Neural crest cell (in vitro differentiated cells): Measurements from ENCODE around the gene PPFIBP1. TPM values are rescaled to one million over a fixed set of nuclear protein-coding genes. Genes with fewer than 3 reads are reported as not detected.

Experiments
- DNase-seq: peaks from one replicate; pipeline ENCODE4 v3.0.0; 2021; ENCODE audit warnings: low read depth, mixed read lengths, low spot score
- H3K27ac Mint-ChIP-seq: one replicate; pipeline ENCODE4 v1.8.0; 2021; ENCODE audit warnings: mild to moderate bottlenecking, mixed read lengths; ENCODE audit not compliant: unreplicated experiment
- H3K27me3 Mint-ChIP-seq: 2 replicates; pipeline ENCODE4 v1.8.0; 2021; ENCODE audit warnings: low read depth, mild to moderate bottlenecking, mixed read lengths
- H3K36me3 Mint-ChIP-seq: 2 replicates; pipeline ENCODE4 v1.8.0; 2021; ENCODE audit warnings: low read depth, mild to moderate bottlenecking, mixed read lengths
- H3K4me1 Mint-ChIP-seq: 2 replicates; pipeline ENCODE4 v1.8.0; 2021; ENCODE audit warnings: mixed read lengths
- H3K4me3 Mint-ChIP-seq: one replicate; pipeline ENCODE4 v1.8.0; 2021; ENCODE audit warnings: mild to moderate bottlenecking, mixed read lengths
- H3K9me3 Mint-ChIP-seq: 2 replicates; pipeline ENCODE4 v1.8.0; 2021; ENCODE audit warnings: mixed read lengths
- CTCF ChIP-seq: fragments of 200-600 bp; sonication (generic); conservative IDR thresholded peaks from 2 replicates; pipeline ENCODE4 v1.5.0; 2021; ENCODE audit warnings: antibody characterized with exemption, mild to moderate bottlenecking
- total RNA-seq: library from RNA; stranded (reverse); gene quantifications from 2 replicates; pipeline ENCODE4 v1.2.1, GENCODE V29; 2021

Gene PPFIBP1
- total RNA-seq, 1 donor from 2014 or later: 47.5 TPM

DNA sequence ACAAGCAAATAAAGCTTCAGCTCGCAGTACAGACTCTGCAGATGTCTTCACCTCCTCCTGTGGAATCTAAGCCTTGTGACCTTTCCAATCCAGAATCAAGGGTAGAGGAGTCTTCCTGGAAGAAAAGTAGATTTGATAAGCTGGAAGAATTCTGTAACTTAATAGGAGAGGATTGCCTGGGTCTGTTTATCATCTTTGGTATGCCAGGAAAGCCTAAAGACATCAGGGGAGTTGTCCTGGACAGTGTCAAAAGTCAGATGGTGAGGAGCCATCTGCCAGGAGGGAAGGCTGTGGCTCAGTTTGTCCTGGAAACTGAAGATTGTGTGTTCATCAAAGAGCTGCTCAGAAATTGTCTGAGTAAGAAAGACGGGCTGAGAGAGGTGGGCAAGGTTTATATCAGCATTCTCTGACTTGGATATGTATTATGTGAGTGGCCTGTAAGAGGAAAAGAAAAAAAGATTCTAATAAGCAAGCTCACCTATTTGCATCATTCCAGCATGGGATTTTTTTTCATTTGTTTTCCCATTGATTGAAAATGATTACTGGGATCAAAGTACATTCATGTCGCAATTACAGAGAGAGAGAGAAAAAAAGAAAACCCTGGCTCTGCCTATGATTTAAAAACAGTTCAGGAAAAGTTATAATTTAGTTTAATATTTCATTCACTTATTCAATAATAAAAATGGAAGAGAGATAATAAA lies 173.0 kb downstream of the PPFIBP1 start:
- Mint-ChIP-seq H3K36me3 (peaks cover 5% of the 10 kb centered on the region), H3K27ac (no peak overlapping the region), H3K9me3 (no peaks in the 10 kb centered on the region)

GRCh38 chr12:27703720-27704452 lies 179.9 kb downstream of the PPFIBP1 start:
- H3K9me3 Mint-ChIP-seq: no peaks in the 10 kb centered on the region
- no peaks in the 10 kb centered on the region for H3K36me3 Mint-ChIP-seq
- peaks cover 4% of the 10 kb centered on the region for H3K4me1 Mint-ChIP-seq
- peak; percentile 78 for DNase-seq
- H3K27me3 Mint-ChIP-seq: no peaks in the 10 kb centered on the region
- H3K4me3 Mint-ChIP-seq: no peak overlapping the region
- no peak overlapping the region for H3K27ac Mint-ChIP-seq
- TF ChIP-seq CTCF: peak; percentile 98

More for the DNA sequence above, 173.0 kb downstream of the PPFIBP1 start:
- DNase-seq: no peak
- no peak overlapping the region for H3K4me3 Mint-ChIP-seq
- H3K27me3 Mint-ChIP-seq: no peaks in the 10 kb centered on the region
- H3K4me1 Mint-ChIP-seq: no peaks in the 10 kb centered on the region
- TF ChIP-seq CTCF: no peak

DNA sequence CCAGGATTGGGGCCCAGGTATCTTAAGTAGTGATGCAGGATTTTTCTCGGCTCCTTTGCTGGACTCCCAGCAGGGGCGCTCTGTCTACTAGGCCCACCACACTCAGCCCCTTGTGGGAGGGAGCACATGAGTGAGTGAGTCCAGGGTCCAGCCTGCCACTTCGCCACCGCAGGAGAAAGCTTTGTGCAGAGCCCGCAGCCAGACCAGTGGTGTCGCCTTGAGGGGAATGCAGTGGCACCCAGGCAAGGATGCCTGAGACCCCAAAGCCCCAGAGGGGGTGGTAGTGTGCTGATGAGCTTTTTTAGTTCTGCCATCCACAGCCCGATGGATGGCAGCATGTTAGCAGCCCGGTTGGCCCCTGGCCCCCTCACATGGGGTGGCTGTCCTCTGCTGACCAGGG lies 181.3 kb downstream of the PPFIBP1 start:
- H3K4me1 Mint-ChIP-seq: peaks cover 8% of the 10 kb centered on the region
- H3K27ac Mint-ChIP-seq: peak overlapping the region; percentile 43
- peak; percentile 17 for TF ChIP-seq CTCF
- no peaks in the 10 kb centered on the region for H3K9me3 Mint-ChIP-seq
- no peak for DNase-seq
- H3K4me3 Mint-ChIP-seq: no peak overlapping the region
- no peaks in the 10 kb centered on the region for H3K36me3 Mint-ChIP-seq
- H3K27me3 Mint-ChIP-seq: no peaks in the 10 kb centered on the region

- Mint-ChIP-seq H3K27me3 (no peaks in the 10 kb centered on the region), H3K4me1 (peaks cover 24% of the 10 kb centered on the region), H3K4me3 (peak overlapping the region; percentile 14), H3K9me3 (no peaks in the 10 kb centered on the region), H3K27ac (no peak overlapping the region), H3K36me3 (peaks cover 2% of the 10 kb centered on the region)
- no peak for DNase-seq
- TF ChIP-seq CTCF: no peak
These were observed 183.2 kb downstream of the PPFIBP1 start for GRCh38 chr12:27707216-27707615.

DNA sequence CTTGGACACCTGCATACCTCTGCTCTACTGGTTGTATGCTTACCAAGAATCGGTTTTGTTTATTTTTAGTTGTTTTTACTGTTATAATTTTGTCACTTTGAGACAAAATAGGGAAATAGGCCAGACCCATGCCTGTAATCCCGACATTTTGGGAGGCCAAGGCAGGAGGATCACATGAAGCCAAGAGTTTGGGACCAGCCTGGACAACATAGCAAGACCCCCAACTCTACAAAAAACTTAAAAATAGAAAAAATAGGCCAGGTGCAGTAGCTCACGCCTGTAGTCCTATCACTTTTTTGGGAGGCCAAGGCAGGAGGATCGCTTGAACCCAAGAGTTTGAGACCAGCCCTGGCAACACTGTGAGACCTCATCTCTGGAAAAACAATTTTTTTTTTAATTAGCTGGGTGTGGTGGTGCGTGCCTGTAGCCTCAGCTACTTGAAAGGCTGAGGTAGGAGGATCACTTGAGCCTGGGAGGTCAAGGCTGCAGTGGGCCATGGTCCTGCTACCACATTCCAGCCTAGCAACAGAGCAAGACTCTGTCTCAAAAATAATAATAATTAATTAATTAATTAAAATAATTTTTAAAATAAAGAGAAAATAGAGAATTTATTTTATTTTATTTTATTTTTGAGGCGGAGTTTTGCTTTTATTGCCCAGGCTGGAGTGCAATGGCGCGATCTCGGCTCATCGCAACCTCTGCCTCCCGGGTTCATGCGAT lies 185.4 kb downstream of the PPFIBP1 start:
- peak overlapping the region; percentile 93 for H3K4me3 Mint-ChIP-seq
- no peaks in the 10 kb centered on the region for H3K27me3 Mint-ChIP-seq
- peaks cover 27% of the 10 kb centered on the region for H3K4me1 Mint-ChIP-seq
- H3K9me3 Mint-ChIP-seq: no peaks in the 10 kb centered on the region
- no peak overlapping the region for H3K27ac Mint-ChIP-seq
- TF ChIP-seq CTCF: no peak
- DNase-seq: no peak
- H3K36me3 Mint-ChIP-seq: peaks cover 5% of the 10 kb centered on the region
